Measurements from ENCODE around the gene AGMAT. TPM values are rescaled to one million over a fixed set of nuclear protein-coding genes. Genes with fewer than 3 reads are reported as not detected.
"Not testable (repeated sequence)": the region's sequence is repeated elsewhere in the genome, so short reads cannot be mapped to it uniquely, and the experiment has no call there.

The AGMAT gene
- total and polyA plus RNA-seq, 8 donors = 0.28 to 1.0 (median 0.50) TPM

GRCh38 chr1:15610167-15610566 lies 25.3 kb upstream of the AGMAT start:
- Histone ChIP-seq H3K9me3 (no peaks in the 10 kb centered on the region), H3K4me3 (no peak overlapping the region), H3K4me1 (peaks cover 0 to 5% (median 0%) of the 10 kb centered on the region in 3 donors), H3K27me3 (no peaks in the 10 kb centered on the region), H3K27ac (no peak overlapping the region), H3K36me3 (no peaks in the 10 kb centered on the region)
- TF ChIP-seq CTCF (IDR thresholded peaks at IDR 0.05) = no peak
- DNase-seq (no peak), ATAC-seq (peak in 1 of 4 donors; percentile 40), FAIRE-seq (no peak)
- WGBS, 2 donors = 58 to 64% methylated on average over 4 of the region's 4 CpGs
- intact Hi-C loops (cut with DNase I) = no loop called here

GRCh38 chr1:15609631-15610030 lies 24.8 kb upstream of the AGMAT start:
- peaks cover 0 to 8% (median 0%) of the 10 kb centered on the region in 3 donors for H3K4me1 ChIP-seq
- DNase-seq (no peak), ATAC-seq (no peak), FAIRE-seq (no peak)
- no peaks in the 10 kb centered on the region for H3K27me3 ChIP-seq
- intact Hi-C loops (cut with DNase I) = no loop called here
- 88 to 91% methylated on average over 7 of the region's 7 CpGs for WGBS, 2 donors
- H3K27ac ChIP-seq = no peak overlapping the region
- no peaks in the 10 kb centered on the region for H3K36me3 ChIP-seq
- no peak overlapping the region for H3K4me3 ChIP-seq
- H3K9me3 ChIP-seq = no peaks in the 10 kb centered on the region
- TF ChIP-seq CTCF (IDR thresholded peaks at IDR 0.05) = no peak

- Histone ChIP-seq H3K4me3 (no peak overlapping the region), H3K27ac (peak overlapping the region in 3 of 4 donors; percentile 3 to 8 (median 5)), H3K36me3 (no peaks in the 10 kb centered on the region), H3K9me3 (no peaks in the 10 kb centered on the region), H3K4me1 (peaks cover 0 to 8% (median 8%) of the 10 kb centered on the region in 3 donors), H3K27me3 (no peaks in the 10 kb centered on the region)
- intact Hi-C loops (cut with DNase I) = no loop called here
- WGBS, 2 donors = 53 to 58% methylated on average over 11 of the region's 11 CpGs
- TF ChIP-seq CTCF (IDR thresholded peaks at IDR 0.05) = no peak
- ATAC-seq = peak in 1 of 4 donors; percentile 21
- no peak for FAIRE-seq
- no peak for DNase-seq
Measured at GRCh38 chr1:15605398-15606383, 20.8 kb upstream of the AGMAT start.

GRCh38 chr1:15604400-15604799 lies 19.5 kb upstream of the AGMAT start:
- H3K9me3 ChIP-seq; intact Hi-C loops (cut with DNase I); H3K27me3 ChIP-seq; H3K4me1 ChIP-seq; FAIRE-seq; ATAC-seq; H3K36me3 ChIP-seq; H3K4me3 ChIP-seq; H3K27ac ChIP-seq: not testable (repeated sequence)
- WGBS, 2 donors = 94 to 95% methylated on average over 18 to 21 of the region's 21 CpGs
- peak in 4 of 6 donors; percentile 24 to 75 (median 56) for DNase-seq

GRCh38 chr1:15603966-15604282 lies 19.1 kb upstream of the AGMAT start:
- DNase-seq; intact Hi-C loops (cut with DNase I); FAIRE-seq: not testable (repeated sequence)

More at GRCh38 chr1:15603966-15604282, 19.1 kb upstream of the AGMAT start:
- not testable (repeated sequence) for ATAC-seq, H3K27me3 ChIP-seq, H3K36me3 ChIP-seq, H3K4me1 ChIP-seq, H3K9me3 ChIP-seq
- 59 to 62% methylated on average over 13 of the region's 13 CpGs for WGBS, 2 donors
- Histone ChIP-seq H3K4me3 (peak overlapping the region in 3 of 4 donors; percentile 56 to 76 (median 76)), H3K27ac (peak overlapping the region; percentile 77 to 94 (median 88))
